ENCODE data around the gene KCMF1.

- TF ChIP-seq POLR2AphosphoS5 (IDR thresholded peaks at IDR 0.05; ENCODE audit: borderline replicate concordance, low read depth, low read length) (no peak), EZH2 (IDR thresholded peaks at IDR 0.05) (no peak), FOXP2 (optimal IDR thresholded peaks at IDR 0.05; ENCODE audit: control extremely low read depth, extremely low read length, insufficient read depth) (no peak)
These were observed 697 bp downstream of the KCMF1 start for GRCh38 chr2:84971510-84972206.

All from SK-N-MC (cell line).